GM21381 (cell line): Measurements from ENCODE around the gene RASL11B.

Source experiments
- ATAC-seq: cut with Tn5 transposase; IDR thresholded peaks from one replicate; pipeline ENCODE4 v1.9.1; 2021; ENCODE audit warnings: mild to moderate bottlenecking, moderate library complexity; ENCODE audit not compliant: unreplicated experiment

Gene RASL11B

DNA sequence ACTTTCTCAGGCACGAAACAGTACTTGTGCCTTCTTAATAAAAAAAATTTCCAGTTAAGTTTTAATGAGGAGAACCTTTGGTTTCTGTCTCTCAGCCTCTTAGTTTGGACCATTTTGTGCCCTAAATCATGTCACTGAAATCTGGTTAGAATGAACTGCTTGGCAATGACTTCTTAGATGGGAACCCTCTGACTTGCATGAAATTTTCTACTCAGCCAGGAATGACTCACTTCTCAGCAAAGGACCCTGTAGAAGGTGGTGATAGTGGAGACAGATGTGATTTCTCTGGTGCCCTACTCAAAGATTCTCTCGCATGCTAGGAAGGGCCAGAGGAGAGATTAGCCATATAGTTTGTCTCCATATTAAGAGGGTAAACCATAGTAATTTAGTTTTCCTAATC, 50.5 kb downstream of the RASL11B start:
- ATAC-seq = no peak

- no peak for ATAC-seq
Measured at GRCh38 chr4:52914051-52914605, 52.0 kb downstream of the RASL11B start.

GRCh38 chr4:52915191-52915590, 53.1 kb downstream of the RASL11B start:
- no peak for ATAC-seq

DNA sequence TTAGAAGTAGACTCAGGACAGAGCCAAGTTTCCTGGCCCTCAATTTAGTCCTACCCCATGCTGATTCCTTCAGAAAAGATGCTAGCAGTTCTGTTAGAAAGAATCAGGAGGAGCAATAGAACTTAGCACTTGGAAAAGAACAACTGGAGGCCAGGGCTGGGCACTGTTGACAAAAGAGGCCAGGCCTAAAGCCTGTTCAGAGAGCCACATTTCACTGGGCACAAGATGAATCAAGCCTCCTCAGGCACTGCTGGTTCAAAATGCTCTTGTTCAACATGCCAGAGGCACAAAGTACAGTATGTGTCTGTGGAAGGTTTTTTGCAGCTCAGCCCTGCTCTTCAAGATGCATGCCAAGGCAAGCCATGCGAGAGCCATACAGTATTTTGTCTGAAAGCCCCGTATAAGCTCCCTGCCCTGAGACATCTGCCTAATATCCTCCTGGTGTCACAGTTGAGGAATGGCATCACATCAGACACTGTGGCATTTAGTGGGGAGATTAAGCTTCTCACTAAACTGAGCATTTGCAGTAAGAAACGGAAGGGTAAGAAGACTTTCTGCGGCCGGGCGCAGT, 53.7 kb downstream of the RASL11B start:
- ATAC-seq = no peak
